Nephron (organoid): ENCODE results near the gene BCAR3.
"Not testable (repeated sequence)": the region's sequence is repeated elsewhere in the genome, so short reads cannot be mapped to it uniquely, and the experiment has no call there.

Experiments
- H3K27ac Mint-ChIP-seq, 3 experiments: 2 replicates each; pipeline ENCODE4 v1.8.0; 2020; ENCODE audit warnings: mixed read lengths in 3 of 3, mild to moderate bottlenecking in 2 of 3, moderate library complexity in 1 of 3
- H3K27me3 Mint-ChIP-seq: 2 replicates; pipeline ENCODE4 v1.8.0; 2021; ENCODE audit warnings: low read depth, mild to moderate bottlenecking, moderate library complexity, mixed read lengths
- H3K36me3 Mint-ChIP-seq: 2 replicates; pipeline ENCODE4 v1.8.0; 2020; ENCODE audit warnings: low read depth, mixed read lengths
- H3K4me1 Mint-ChIP-seq: 2 replicates; pipeline ENCODE4 v1.8.0; 2020; ENCODE audit warnings: mixed read lengths
- H3K4me3 Mint-ChIP-seq, 3 experiments: 2 replicates each; pipeline ENCODE4 v1.8.0; 2020; ENCODE audit warnings: mild to moderate bottlenecking in 3 of 3, mixed read lengths in 3 of 3, moderate library complexity in 2 of 3
- H3K9me3 Mint-ChIP-seq: 2 replicates; pipeline ENCODE4 v1.8.0; 2020; ENCODE audit warnings: mixed read lengths
- TF ChIP-seq, protein P1 (sequence below), 3 experiments: fragments of 200-600 bp; sonication (generic); IDR thresholded peaks; one replicate each; pipeline ENCODE4 v1.5.0; 2021; ENCODE audit warnings: antibody characterized with exemption in 3 of 3; ENCODE audit not compliant: unreplicated experiment in 3 of 3

BCAR3 gene

DNA sequence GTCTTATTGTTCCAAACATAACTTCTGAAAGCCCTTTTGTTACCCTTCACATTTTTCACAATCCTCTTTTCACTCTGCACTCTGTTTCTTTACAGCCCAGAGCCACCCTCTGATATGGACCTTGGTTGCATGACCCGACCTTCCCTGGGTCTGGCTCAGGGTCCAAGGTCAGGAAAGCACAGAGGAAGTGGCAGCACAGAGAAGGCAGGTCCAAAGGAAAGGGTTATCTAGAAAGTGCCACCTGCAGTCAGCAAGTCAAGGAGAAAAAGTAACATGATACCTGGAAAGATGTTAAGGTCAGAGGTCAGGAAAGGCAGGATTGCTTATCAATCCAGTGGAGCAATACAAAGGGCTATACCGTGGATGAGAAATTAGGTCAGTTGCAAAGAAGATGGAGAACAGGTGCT lies 18.4 kb downstream of the BCAR3 start:
- Mint-ChIP-seq H3K4me1 (peaks cover 77% of the 10 kb centered on the region), H3K9me3 (no peaks in the 10 kb centered on the region), H3K4me3 (no peak overlapping the region), H3K27me3 (no peaks in the 10 kb centered on the region), H3K36me3 (peaks cover 16% of the 10 kb centered on the region), H3K27ac (peak overlapping the region in 2 of 3 experiments; percentile 26 to 73)
- TF ChIP-seq, protein P1, sequence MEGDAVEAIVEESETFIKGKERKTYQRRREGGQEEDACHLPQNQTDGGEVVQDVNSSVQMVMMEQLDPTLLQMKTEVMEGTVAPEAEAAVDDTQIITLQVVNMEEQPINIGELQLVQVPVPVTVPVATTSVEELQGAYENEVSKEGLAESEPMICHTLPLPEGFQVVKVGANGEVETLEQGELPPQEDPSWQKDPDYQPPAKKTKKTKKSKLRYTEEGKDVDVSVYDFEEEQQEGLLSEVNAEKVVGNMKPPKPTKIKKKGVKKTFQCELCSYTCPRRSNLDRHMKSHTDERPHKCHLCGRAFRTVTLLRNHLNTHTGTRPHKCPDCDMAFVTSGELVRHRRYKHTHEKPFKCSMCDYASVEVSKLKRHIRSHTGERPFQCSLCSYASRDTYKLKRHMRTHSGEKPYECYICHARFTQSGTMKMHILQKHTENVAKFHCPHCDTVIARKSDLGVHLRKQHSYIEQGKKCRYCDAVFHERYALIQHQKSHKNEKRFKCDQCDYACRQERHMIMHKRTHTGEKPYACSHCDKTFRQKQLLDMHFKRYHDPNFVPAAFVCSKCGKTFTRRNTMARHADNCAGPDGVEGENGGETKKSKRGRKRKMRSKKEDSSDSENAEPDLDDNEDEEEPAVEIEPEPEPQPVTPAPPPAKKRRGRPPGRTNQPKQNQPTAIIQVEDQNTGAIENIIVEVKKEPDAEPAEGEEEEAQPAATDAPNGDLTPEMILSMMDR (IDR thresholded peaks at IDR 0.05; ENCODE audit: unreplicated experiment in 3 of 3): no peak

DNA sequence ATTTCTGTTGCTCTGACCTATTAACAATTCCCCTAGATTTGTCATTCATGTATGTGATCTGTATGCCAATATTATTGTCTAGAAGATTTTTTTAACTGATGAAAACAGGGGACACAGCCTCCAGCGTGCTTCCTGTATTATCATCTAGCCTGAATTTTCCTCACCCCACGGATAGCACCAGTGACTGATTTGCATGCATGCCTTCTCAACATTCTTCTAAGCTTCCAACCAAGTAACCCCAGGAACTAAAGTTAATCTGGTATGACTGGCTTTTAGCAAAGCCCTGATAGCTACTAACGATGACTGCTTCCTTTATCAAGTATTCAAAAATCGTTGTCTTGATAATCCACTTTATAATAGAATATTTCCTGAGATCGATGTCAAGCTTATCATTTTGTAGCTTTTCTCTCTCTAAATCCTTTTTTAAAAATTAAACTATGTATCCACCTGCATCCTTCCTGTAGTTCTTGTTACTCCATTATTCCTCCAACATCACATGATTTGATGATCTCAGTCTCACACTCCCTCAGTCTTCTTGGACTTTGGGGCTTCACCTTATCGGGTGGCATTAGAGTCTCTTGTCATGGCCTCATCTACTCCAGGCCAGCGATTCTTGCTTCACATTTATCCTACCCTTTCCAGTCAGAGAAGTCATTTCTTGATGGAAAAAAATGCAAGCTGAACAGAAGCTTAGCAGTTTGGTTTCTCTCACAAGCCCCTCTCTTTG lies 19.0 kb downstream of the BCAR3 start:
- Mint-ChIP-seq H3K9me3 (no peaks in the 10 kb centered on the region), H3K27ac (peak overlapping the region; percentile 11 to 73 (median 40)), H3K4me3 (peak overlapping the region in 1 of 3 experiments; percentile 2), H3K36me3 (peaks cover 16% of the 10 kb centered on the region), H3K4me1 (peaks cover 71% of the 10 kb centered on the region), H3K27me3 (no peaks in the 10 kb centered on the region)
- TF ChIP-seq, protein P1 (IDR thresholded peaks at IDR 0.05; ENCODE audit: unreplicated experiment in 3 of 3): no peak

DNA sequence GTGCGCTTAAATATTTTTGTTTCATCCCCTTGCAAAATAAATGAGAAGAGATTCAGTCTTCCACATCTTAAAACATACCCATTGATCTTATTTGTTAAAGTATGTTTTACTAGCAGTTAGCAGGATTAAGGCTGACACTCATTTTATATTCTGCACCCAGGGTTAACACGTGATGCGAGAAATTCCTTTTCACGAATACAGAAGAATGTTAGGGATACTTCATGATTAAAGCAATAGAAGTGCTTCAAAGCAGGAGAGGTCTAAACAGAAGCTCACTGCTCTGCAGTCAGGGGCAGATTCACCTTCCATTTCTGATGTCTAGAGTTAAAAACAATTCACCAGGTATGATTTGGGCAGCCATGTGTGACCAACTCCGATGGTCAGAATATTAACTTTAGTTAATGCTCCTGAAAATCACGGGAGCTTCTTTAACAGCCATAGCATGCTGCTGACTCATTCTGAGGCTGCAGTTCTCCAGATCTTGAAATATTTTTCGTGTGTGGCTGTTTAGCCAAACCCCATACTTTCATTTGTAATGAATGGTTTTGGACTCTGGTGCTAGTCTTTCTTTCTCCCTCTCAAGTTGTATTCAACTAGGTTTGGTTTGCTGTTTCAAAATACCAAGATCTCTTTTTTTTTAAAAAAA lies 19.7 kb downstream of the BCAR3 start:
- TF ChIP-seq, protein P1 (IDR thresholded peaks at IDR 0.05; ENCODE audit: unreplicated experiment in 3 of 3): no peak
- H3K4me1 Mint-ChIP-seq: peaks cover 64% of the 10 kb centered on the region
- H3K4me3 Mint-ChIP-seq: peak overlapping the region in 1 of 3 experiments; percentile 2
- no peaks in the 10 kb centered on the region for H3K27me3 Mint-ChIP-seq
- no peaks in the 10 kb centered on the region for H3K9me3 Mint-ChIP-seq
- H3K27ac Mint-ChIP-seq: peak overlapping the region; percentile 11 to 73 (median 40)
- peaks cover 16% of the 10 kb centered on the region for H3K36me3 Mint-ChIP-seq

DNA sequence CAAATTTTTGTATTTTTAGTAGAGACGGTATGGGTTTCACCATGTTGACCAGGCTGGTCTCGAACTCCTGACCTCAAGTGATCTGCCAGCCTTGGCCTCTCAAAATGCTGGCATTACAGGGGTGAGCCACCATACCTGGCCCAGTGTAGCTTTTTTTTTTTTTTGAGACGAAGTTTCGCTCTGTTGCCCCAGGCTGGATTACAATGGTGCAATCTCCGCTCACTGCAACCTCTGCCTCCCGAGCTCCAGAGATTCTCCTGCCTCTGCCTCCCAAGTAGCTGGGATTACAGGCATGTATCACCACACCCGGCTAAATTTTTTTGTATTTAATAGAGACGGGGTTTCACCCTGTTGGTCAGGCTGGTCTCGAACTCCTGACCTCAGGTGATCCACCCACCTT lies 20.3 kb downstream of the BCAR3 start:
- Mint-ChIP-seq H3K36me3 (peaks cover 16% of the 10 kb centered on the region), H3K4me1 (peaks cover 58% of the 10 kb centered on the region)
- not testable (repeated sequence) for H3K4me3 Mint-ChIP-seq, H3K27ac Mint-ChIP-seq, H3K27me3 Mint-ChIP-seq, H3K9me3 Mint-ChIP-seq

DNA sequence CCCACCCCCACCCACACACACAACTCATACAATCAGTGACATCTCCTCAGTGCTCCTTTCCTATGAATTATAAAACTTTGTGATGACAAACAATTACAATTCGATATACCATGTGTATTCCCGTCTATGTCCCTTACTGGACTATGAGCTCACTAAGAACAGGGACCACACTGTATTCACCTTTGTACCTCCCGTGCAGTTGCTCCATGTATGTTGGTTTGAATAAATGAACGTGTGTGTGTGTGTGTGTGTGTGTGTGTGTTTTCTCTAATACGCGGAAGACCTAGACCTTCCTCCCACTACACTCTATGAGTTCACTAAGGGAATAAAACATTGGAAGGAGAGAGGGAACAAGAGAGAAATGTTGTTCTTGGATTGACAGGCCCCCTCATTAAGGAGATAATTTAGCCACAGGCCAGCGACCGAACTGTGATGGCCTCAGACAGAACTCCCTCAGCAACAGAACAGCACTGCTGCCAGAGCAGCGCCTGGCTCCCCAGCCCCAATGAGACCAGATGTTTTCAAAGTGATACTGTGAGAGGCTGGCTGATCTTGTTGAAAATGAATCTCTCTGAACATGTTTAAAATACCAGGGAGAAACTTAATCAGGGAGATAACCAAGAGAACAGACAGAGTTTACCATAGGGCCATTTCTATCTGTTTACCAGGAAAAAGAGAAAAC lies 21.7 kb downstream of the BCAR3 start:
- no peaks in the 10 kb centered on the region for H3K27me3 Mint-ChIP-seq
- peaks cover 44% of the 10 kb centered on the region for H3K4me1 Mint-ChIP-seq
- H3K27ac Mint-ChIP-seq: peak overlapping the region; percentile 59 to 81 (median 80)
- H3K4me3 Mint-ChIP-seq: peak overlapping the region in 2 of 3 experiments; percentile 0 to 11
- TF ChIP-seq, protein P1 (IDR thresholded peaks at IDR 0.05; ENCODE audit: unreplicated experiment in 3 of 3): no peak
- H3K9me3 Mint-ChIP-seq: no peaks in the 10 kb centered on the region
- peaks cover 22% of the 10 kb centered on the region for H3K36me3 Mint-ChIP-seq

DNA sequence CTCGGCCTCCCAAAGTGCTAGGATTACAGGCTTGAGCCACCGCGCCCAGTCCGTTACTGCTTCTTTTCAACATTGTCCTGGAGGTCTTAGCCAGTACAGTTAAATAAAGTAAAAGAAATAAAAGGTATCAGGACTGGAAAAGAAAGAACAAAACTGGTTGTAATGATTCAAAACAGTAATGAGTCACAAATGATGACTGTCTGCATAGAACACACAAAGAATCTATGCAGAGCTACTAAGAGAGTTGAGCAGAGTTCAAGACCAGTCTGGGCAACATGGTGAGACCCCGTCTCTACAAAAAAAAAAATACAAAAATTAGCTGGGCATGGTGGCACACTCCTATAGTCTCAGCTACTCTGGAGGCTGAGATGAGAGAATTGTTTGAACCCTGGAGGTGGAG lies 23.4 kb downstream of the BCAR3 start:
- H3K36me3 Mint-ChIP-seq: peaks cover 29% of the 10 kb centered on the region
- TF ChIP-seq, protein P1 (IDR thresholded peaks at IDR 0.05; ENCODE audit: unreplicated experiment in 3 of 3): no peak
- peaks cover 3% of the 10 kb centered on the region for H3K27me3 Mint-ChIP-seq
- H3K4me1 Mint-ChIP-seq: peaks cover 26% of the 10 kb centered on the region
- no peak overlapping the region for H3K27ac Mint-ChIP-seq
- no peak overlapping the region for H3K4me3 Mint-ChIP-seq
- H3K9me3 Mint-ChIP-seq: no peaks in the 10 kb centered on the region
